Measurements from ENCODE around the gene PSMA4. TPM values are rescaled to one million over a fixed set of nuclear protein-coding genes. Genes with fewer than 3 reads are reported as not detected.

The PSMA4 gene
- total and polyA plus RNA-seq, 2 experiments from 2014 or later = 322 to 552 TPM

- no peak for TF ChIP-seq ETS1 (IDR thresholded peaks at IDR 0.05)
These were observed 16.0 kb upstream of the PSMA4 start (continued) for GRCh38 chr15:78524230-78524629.

GRCh38 chr15:78527325-78527724 is 12.9 kb upstream of the PSMA4 start:
- Histone ChIP-seq H3K27me3 (ENCODE audit: insufficient read depth) (no peaks in the 10 kb centered on the region), H2AFZ (no peak overlapping the region), H3K27ac (ENCODE audit: low read depth) (no peak overlapping the region), H3F3A (replicated peaks; ENCODE audit: low read depth) (no peaks in the 10 kb centered on the region), H3K4me1 (ENCODE audit: insufficient read depth) (no peaks in the 10 kb centered on the region), H3K36me3 (ENCODE audit: insufficient read depth) (no peaks in the 10 kb centered on the region), H3K9me2 (ENCODE audit: insufficient read depth) (no peaks in the 10 kb centered on the region), H3K4me2 (no peak overlapping the region), H3K4me3 (no peak overlapping the region), H3K79me2 (replicated peaks; ENCODE audit: insufficient read depth) (no peaks in the 10 kb centered on the region), H4K20me1 (replicated peaks; ENCODE audit: insufficient read depth) (no peaks in the 10 kb centered on the region)
- no peak for TF ChIP-seq ZNF462 (CRISPR knock-in tag; IDR thresholded peaks at IDR 0.05)
- Mint-ChIP-seq H3K36me3 (ENCODE audit: low read depth) (peaks cover 16% of the 10 kb centered on the region), H3K4me1 (no peaks in the 10 kb centered on the region), H3K27ac (no peak overlapping the region), H3K9me3 (peaks cover 45% of the 10 kb centered on the region), H3K4me3 (no peak overlapping the region), H3K27me3 (ENCODE audit: insufficient read depth, low read depth, poor library complexity) (peaks cover 2% of the 10 kb centered on the region)
- DNase-seq (ENCODE audit: low spot score) = no peak
- no peak for ATAC-seq

- no peak for ATAC-seq
- DNase-seq (ENCODE audit: low spot score) = no peak
- no peaks in the 10 kb centered on the region for H3K36me3 ChIP-seq (ENCODE audit: insufficient read depth)
- H4K20me1 ChIP-seq (replicated peaks; ENCODE audit: insufficient read depth) = no peaks in the 10 kb centered on the region
- no peaks in the 10 kb centered on the region for H3K27me3 ChIP-seq (ENCODE audit: insufficient read depth)
- no peak overlapping the region for H2AFZ ChIP-seq
- Mint-ChIP-seq H3K27ac (no peak overlapping the region), H3K4me1 (no peaks in the 10 kb centered on the region), H3K9me3 (peaks cover 6% of the 10 kb centered on the region; the same call in 1 of the 3 replicates), H3K4me3 (no peak overlapping the region), H3K27me3 (ENCODE audit: insufficient read depth, low read depth, poor library complexity) (no peaks in the 10 kb centered on the region), H3K36me3 (ENCODE audit: low read depth) (0 out of 3 replicates have a peak, but pooled peaks cover 2% of the 10 kb centered on the region)
- H3K4me3 ChIP-seq = no peak overlapping the region
- H3K4me2 ChIP-seq = no peak overlapping the region
- no peaks in the 10 kb centered on the region for H3K79me2 ChIP-seq (replicated peaks; ENCODE audit: insufficient read depth)
- H3F3A ChIP-seq (replicated peaks; ENCODE audit: low read depth) = no peaks in the 10 kb centered on the region
- no peaks in the 10 kb centered on the region for H3K4me1 ChIP-seq (ENCODE audit: insufficient read depth)
- no peak overlapping the region for H3K27ac ChIP-seq (ENCODE audit: low read depth)
- no peaks in the 10 kb centered on the region for H3K9me2 ChIP-seq (ENCODE audit: insufficient read depth)
- no peak for TF ChIP-seq EZH2 (IDR thresholded peaks at IDR 0.05; ENCODE audit: low read depth, unreplicated experiment)
- no peak for TF ChIP-seq CREB1 (CRISPR knock-in tag; IDR thresholded peaks at IDR 0.05; ENCODE audit: low read depth)
- no peak for TF ChIP-seq EZH2phosphoT487 (IDR thresholded peaks at IDR 0.05; ENCODE audit: unreplicated experiment)
- no peak for TF ChIP-seq CTCF (conservative IDR thresholded peaks at IDR 0.05; ENCODE audit: low read depth in 2 of 2)
- no peak for TF ChIP-seq ETS1 (IDR thresholded peaks at IDR 0.05)
- no peak for TF ChIP-seq JUNB (IDR thresholded peaks at IDR 0.05; ENCODE audit: unreplicated experiment)
These were observed 6.9 kb upstream of the PSMA4 start for GRCh38 chr15:78533331-78533730.
